DOHH2 (cell line): Measurements from ENCODE around the gene PDE11A.

Source experiments
- H3F3A ChIP-seq: fragments of 200-600 bp; sonication (generic), shearing (Covaris generic); 2 replicates; pipeline ENCODE4 v1.6.0; 2016; ENCODE audit warnings: antibody characterized with exemption, mild to moderate bottlenecking; ENCODE audit not compliant: control insufficient read depth, insufficient read depth
- H3K27ac ChIP-seq: fragments of 200-600 bp; sonication (generic); 2 replicates; pipeline ENCODE4 v1.5.1; 2014; ENCODE audit warnings: low read depth, mild to moderate bottlenecking, low read length, moderate library complexity
- H3K27me3 ChIP-seq: fragments of 200-600 bp; sonication (generic); 2 replicates; pipeline ENCODE4 v1.6.1; 2014; ENCODE audit warnings: mild to moderate bottlenecking, low read length, mixed read lengths; ENCODE audit not compliant: control insufficient read depth
- H3K36me3 ChIP-seq: fragments of 200-600 bp; sonication (generic); 2 replicates; pipeline ENCODE4 v1.6.1; 2014; ENCODE audit warnings: mild to moderate bottlenecking, low read length, moderate library complexity, mixed read lengths; ENCODE audit not compliant: control insufficient read depth
- H3K4me1 ChIP-seq: fragments of 200-600 bp; sonication (generic); 2 replicates; pipeline ENCODE4 v1.6.1; 2014; ENCODE audit warnings: mild to moderate bottlenecking, low read length, mixed read lengths; ENCODE audit not compliant: control insufficient read depth
- H3K4me2 ChIP-seq: fragments of 200-600 bp; sonication (generic); 2 replicates; pipeline ENCODE4 v1.6.0; 2014; ENCODE audit warnings: mild to moderate bottlenecking, low read length, moderate library complexity
- H3K4me3 ChIP-seq: fragments of 200-600 bp; sonication (generic); 2 replicates; pipeline ENCODE4 v1.5.1; 2014; ENCODE audit warnings: mild to moderate bottlenecking, low read length, mixed read lengths
- H3K79me2 ChIP-seq: fragments of 200-600 bp; sonication (generic); 2 replicates; pipeline ENCODE4 v1.6.1; 2014; ENCODE audit warnings: mild to moderate bottlenecking, low read length, mixed read lengths; ENCODE audit not compliant: control insufficient read depth
- H3K9me2 ChIP-seq: fragments of 200-600 bp; sonication (generic); replicated peaks from 2 replicates; pipeline ENCODE4 v1.6.1; 2014; ENCODE audit warnings: mild to moderate bottlenecking, low read length, mixed read lengths; ENCODE audit not compliant: control insufficient read depth
- H3K9me3 ChIP-seq: fragments of 200-600 bp; sonication (generic); 2 replicates; pipeline ENCODE4 v1.6.1; 2014; ENCODE audit warnings: antibody characterized with exemption, low read length, mixed read lengths; ENCODE audit not compliant: control insufficient read depth, insufficient read depth
- H4K20me1 ChIP-seq: fragments of 200-600 bp; sonication (generic); 2 replicates; pipeline ENCODE4 v1.6.0; 2014; ENCODE audit warnings: low read depth, mild to moderate bottlenecking, antibody characterized with exemption, low read length, moderate library complexity; ENCODE audit not compliant: control insufficient read depth, insufficient read depth
- EZH2phosphoT487 ChIP-seq: fragments of 200-600 bp; sonication (generic); IDR thresholded peaks from 2 replicates; pipeline ENCODE4 v1.6.1; 2017; ENCODE audit warnings: borderline replicate concordance, mild to moderate bottlenecking, antibody characterized with exemption, low read length, moderate library complexity, mixed read lengths
- TF ChIP-seq, protein P1 (sequence below): fragments of 200-600 bp; sonication (generic); IDR thresholded peaks from one replicate; pipeline ENCODE4 v1.5.1; 2014; ENCODE audit warnings: antibody characterized with exemption, mild to moderate bottlenecking, low read depth, low read length; ENCODE audit not compliant: poor library complexity, severe bottlenecking

The PDE11A gene

DNA sequence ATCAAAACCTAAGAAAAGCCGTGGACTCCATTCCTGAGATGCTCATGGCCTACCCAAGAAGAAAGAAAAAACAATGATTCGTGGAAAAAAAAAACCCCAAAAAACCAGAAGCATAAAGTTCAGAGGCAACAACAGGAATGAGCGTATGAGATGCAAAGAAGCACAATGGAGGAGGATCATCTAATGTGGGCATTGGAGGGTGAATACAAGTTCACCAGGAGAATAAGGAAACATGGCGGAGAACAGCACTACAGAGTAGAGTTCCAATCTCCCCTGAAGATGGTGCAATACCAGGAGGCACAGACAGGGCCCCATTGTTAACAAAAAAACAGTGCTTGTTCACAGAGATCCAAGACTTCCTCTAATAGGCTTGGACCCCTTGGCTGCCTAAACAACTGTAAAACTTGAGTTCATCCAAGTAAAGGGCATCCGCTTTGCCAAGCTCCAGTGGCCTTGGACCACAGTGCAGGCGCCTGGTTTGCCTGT, 337.2 kb downstream of the PDE11A start:
- H4K20me1 ChIP-seq = no peaks in the 10 kb centered on the region
- no peaks in the 10 kb centered on the region for H3F3A ChIP-seq
- H3K27ac ChIP-seq = no peak overlapping the region
- H3K36me3 ChIP-seq = no peaks in the 10 kb centered on the region
- TF ChIP-seq, protein P1, sequence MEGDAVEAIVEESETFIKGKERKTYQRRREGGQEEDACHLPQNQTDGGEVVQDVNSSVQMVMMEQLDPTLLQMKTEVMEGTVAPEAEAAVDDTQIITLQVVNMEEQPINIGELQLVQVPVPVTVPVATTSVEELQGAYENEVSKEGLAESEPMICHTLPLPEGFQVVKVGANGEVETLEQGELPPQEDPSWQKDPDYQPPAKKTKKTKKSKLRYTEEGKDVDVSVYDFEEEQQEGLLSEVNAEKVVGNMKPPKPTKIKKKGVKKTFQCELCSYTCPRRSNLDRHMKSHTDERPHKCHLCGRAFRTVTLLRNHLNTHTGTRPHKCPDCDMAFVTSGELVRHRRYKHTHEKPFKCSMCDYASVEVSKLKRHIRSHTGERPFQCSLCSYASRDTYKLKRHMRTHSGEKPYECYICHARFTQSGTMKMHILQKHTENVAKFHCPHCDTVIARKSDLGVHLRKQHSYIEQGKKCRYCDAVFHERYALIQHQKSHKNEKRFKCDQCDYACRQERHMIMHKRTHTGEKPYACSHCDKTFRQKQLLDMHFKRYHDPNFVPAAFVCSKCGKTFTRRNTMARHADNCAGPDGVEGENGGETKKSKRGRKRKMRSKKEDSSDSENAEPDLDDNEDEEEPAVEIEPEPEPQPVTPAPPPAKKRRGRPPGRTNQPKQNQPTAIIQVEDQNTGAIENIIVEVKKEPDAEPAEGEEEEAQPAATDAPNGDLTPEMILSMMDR = no peak
- no peak for TF ChIP-seq EZH2phosphoT487
- H3K4me3 ChIP-seq = no peak overlapping the region
- H3K4me1 ChIP-seq = no peaks in the 10 kb centered on the region
- H3K4me2 ChIP-seq = no peak overlapping the region
- H3K9me3 ChIP-seq = no peaks in the 10 kb centered on the region
- H3K9me2 ChIP-seq = no peaks in the 10 kb centered on the region
- no peaks in the 10 kb centered on the region for H3K79me2 ChIP-seq
- peaks cover 3% of the 10 kb centered on the region; the same call in 1 of the 2 replicates for H3K27me3 ChIP-seq

DNA sequence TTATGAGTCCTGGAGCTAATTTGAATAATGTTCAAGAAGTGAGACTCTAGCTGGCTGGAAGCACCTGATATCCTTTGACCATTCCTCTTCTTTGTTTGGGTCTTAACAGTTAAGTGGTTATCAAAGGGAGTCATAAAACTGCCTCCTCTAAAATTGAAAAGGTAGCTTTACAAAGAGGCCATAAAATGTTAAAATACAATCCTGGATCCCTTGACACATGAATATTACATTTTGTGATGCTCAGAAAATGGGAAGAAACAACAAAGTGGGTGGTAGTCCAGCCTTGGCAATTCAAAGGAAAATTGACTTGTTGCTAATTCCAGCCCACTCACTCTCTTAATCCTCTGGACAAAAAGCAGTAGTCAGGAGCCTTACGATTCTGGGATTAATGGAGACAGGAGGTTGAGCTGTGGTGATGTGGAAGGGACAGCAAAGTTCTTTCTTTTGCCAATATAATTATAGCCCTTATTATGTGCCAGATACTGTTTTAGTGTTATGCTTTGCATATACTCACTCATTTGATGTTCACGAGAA, 339.2 kb downstream of the PDE11A start:
- H3K4me2 ChIP-seq = no peak overlapping the region
- H3K9me3 ChIP-seq = no peaks in the 10 kb centered on the region
- H3K79me2 ChIP-seq = no peaks in the 10 kb centered on the region
- no peaks in the 10 kb centered on the region for H3F3A ChIP-seq
- H3K9me2 ChIP-seq = no peaks in the 10 kb centered on the region
- H3K27ac ChIP-seq = no peak overlapping the region
- H4K20me1 ChIP-seq = no peaks in the 10 kb centered on the region
- H3K4me1 ChIP-seq = no peaks in the 10 kb centered on the region
- TF ChIP-seq, protein P1 = no peak
- TF ChIP-seq EZH2phosphoT487 = no peak
- no peak overlapping the region for H3K4me3 ChIP-seq
- no peaks in the 10 kb centered on the region for H3K36me3 ChIP-seq
- H3K27me3 ChIP-seq = peaks cover 7% of the 10 kb centered on the region; the same call in 1 of the 2 replicates

DNA sequence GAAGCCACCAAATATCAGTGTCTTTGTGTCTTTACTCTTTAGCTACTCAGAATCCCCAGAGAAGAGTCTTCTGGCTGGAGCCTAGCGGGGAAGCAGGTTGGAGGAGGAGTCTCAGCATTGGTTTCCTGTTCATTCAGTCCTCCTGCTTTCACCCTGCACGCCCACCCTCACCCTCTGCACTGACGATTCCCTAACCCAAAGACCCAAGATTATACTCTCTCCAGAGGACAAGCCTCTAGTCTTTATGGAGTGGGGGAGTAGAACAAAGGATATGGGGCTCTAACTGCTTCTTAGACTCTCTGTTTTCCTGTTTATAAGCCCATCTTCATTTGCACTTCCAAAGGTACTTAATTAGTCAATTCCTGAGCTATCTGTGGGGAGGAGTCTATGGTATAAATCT, 341.2 kb downstream of the PDE11A start:
- Histone ChIP-seq H3K4me2 (no peak overlapping the region), H3K27me3 (peaks cover 7% of the 10 kb centered on the region), H3K36me3 (no peaks in the 10 kb centered on the region), H4K20me1 (no peaks in the 10 kb centered on the region), H3K79me2 (no peaks in the 10 kb centered on the region), H3K9me3 (no peaks in the 10 kb centered on the region), H3F3A (no peaks in the 10 kb centered on the region), H3K9me2 (no peaks in the 10 kb centered on the region), H3K4me1 (no peaks in the 10 kb centered on the region), H3K4me3 (no peak overlapping the region), H3K27ac (no peak overlapping the region)
- TF ChIP-seq, protein P1 = no peak
- no peak for TF ChIP-seq EZH2phosphoT487
